Measurements from ENCODE around the gene DLAT. TPM values are rescaled to one million over a fixed set of nuclear protein-coding genes. Genes with fewer than 3 reads are reported as not detected.
"Not testable (repeated sequence)": the region's sequence is repeated elsewhere in the genome, so short reads cannot be mapped to it uniquely, and the experiment has no call there.

Gene DLAT
- total RNA-seq, 1 donor from 2014 or later = 59.2 TPM

DNA sequence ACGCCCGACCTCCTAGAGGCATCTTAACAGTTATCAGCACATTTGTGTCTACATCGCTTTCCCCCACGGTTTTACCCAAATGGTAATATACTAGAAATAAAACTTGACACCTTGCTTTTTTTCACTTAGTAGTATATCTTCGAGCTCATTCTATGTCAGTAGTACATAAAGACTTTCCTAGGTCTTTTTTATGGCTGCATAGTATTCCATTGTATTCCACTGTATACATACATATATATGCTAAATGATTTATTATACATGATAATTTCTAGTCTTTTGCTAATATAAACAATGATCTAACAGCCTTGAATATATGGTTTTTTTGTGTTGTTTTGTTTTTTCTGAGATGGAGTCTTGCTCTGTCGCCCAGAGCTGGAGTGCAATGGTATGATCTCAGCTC lies 34.8 kb upstream of the DLAT start:
- no peak for DNase-seq

GRCh38 chr11:111992206-111992855 lies 32.9 kb upstream of the DLAT start:
- H3K36me3 Mint-ChIP-seq (ENCODE audit: low read depth) = peaks cover 23% of the 10 kb centered on the region
- no peaks in the 10 kb centered on the region for H3K9me3 Mint-ChIP-seq
- no peak overlapping the region for H3K27ac Mint-ChIP-seq
- no peak overlapping the region for H3K4me3 Mint-ChIP-seq
- no peaks in the 10 kb centered on the region for H3K4me1 Mint-ChIP-seq
- DNase-seq = no peak
- no peaks in the 10 kb centered on the region for H3K27me3 Mint-ChIP-seq
- intact Hi-C loops (cut with micrococcal nuclease) = no loop called here

More for the DNA sequence above, 34.8 kb upstream of the DLAT start:
- H3K4me3 Mint-ChIP-seq = no peak overlapping the region
- H3K27me3 Mint-ChIP-seq = no peaks in the 10 kb centered on the region
- no peaks in the 10 kb centered on the region for H3K9me3 Mint-ChIP-seq
- no peaks in the 10 kb centered on the region for H3K4me1 Mint-ChIP-seq
- no peak overlapping the region for H3K27ac Mint-ChIP-seq
- intact Hi-C loops (cut with micrococcal nuclease) = no loop called here
- H3K36me3 Mint-ChIP-seq (ENCODE audit: low read depth) = peaks cover 33% of the 10 kb centered on the region

- DNase-seq = no peak
- no peaks in the 10 kb centered on the region for H3K9me3 Mint-ChIP-seq
- no peaks in the 10 kb centered on the region for H3K27me3 Mint-ChIP-seq
- H3K4me1 Mint-ChIP-seq = no peaks in the 10 kb centered on the region
- H3K27ac Mint-ChIP-seq = no peak overlapping the region
- no peak overlapping the region for H3K4me3 Mint-ChIP-seq
- intact Hi-C loops (cut with micrococcal nuclease) = no loop called here
- H3K36me3 Mint-ChIP-seq (ENCODE audit: low read depth) = peaks cover 27% of the 10 kb centered on the region
Measured at GRCh38 chr11:111996129-111996528, 29.1 kb upstream of the DLAT start.

DNA sequence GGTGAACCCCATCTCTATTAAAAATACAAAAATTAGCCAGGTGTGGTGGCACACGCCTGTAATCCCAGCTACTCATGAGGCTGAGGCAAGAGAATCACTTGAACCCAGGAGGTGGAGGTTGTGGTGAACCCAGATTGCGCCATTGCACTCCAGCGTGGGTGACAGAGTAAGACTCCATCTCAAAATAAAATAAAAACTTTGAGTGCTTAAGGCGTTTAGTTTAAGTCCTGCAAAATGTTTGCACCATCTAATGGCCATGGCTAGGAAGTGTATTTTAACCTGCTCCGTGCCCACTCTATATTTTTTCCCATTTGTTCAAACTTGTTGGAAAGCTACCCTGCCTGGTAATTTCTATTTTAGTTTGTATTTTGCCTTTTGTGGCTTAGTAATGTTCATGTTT lies 28.5 kb upstream of the DLAT start:
- H3K27ac Mint-ChIP-seq; intact Hi-C loops (cut with micrococcal nuclease); H3K27me3 Mint-ChIP-seq; DNase-seq; H3K9me3 Mint-ChIP-seq; H3K4me3 Mint-ChIP-seq; H3K4me1 Mint-ChIP-seq: not testable (repeated sequence)
- H3K36me3 Mint-ChIP-seq (ENCODE audit: low read depth) = peaks cover 30% of the 10 kb centered on the region

DNA sequence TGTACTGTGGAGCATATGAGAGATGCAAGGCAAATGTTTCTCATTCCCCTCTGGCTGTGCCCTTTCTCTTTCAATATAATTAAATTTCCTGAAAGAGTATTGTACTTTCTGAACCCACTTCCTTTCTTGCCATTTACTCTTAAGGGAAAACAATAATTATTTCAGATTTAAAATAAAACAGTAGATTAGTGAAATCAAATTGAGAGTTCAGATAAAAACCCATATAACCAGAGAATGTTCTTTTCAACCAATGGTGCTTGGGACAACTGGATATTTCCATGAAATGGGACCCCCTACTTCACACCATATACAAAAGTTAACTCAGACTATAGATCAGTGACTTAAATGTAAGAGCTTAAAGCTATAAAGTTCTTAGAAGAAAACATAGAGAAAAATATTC lies 26.1 kb upstream of the DLAT start:
- Mint-ChIP-seq H3K4me3 (no peak overlapping the region), H3K4me1 (no peaks in the 10 kb centered on the region), H3K27ac (no peak overlapping the region), H3K36me3 (ENCODE audit: low read depth) (peaks cover 24% of the 10 kb centered on the region), H3K27me3 (no peaks in the 10 kb centered on the region), H3K9me3 (no peaks in the 10 kb centered on the region)
- intact Hi-C loops (cut with micrococcal nuclease) = no loop called here
- DNase-seq = no peak

DNA sequence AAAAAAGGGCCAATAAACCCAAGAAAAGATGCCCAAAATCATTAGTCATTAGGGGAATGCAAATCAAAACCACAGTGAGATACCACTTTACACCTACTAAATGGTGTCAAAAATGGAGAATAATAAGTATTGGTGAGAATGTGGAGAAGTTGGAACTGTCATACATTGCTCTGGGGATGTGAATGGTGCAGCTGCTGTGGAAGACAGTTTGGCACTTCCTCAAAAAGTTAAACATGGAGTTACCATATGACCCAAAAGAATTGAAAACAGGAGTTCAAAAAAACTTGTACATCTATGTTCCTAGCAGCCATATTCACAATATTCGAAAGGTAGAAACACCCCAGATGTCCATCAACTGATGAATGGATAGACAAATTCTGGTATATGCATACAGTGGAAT lies 24.5 kb upstream of the DLAT start:
- Mint-ChIP-seq H3K4me3 (no peak overlapping the region), H3K27ac (no peak overlapping the region), H3K9me3 (no peaks in the 10 kb centered on the region), H3K4me1 (no peaks in the 10 kb centered on the region), H3K27me3 (no peaks in the 10 kb centered on the region), H3K36me3 (ENCODE audit: low read depth) (peaks cover 19% of the 10 kb centered on the region)
- no peak for DNase-seq
- intact Hi-C loops (cut with micrococcal nuclease) = no loop called here

DNA sequence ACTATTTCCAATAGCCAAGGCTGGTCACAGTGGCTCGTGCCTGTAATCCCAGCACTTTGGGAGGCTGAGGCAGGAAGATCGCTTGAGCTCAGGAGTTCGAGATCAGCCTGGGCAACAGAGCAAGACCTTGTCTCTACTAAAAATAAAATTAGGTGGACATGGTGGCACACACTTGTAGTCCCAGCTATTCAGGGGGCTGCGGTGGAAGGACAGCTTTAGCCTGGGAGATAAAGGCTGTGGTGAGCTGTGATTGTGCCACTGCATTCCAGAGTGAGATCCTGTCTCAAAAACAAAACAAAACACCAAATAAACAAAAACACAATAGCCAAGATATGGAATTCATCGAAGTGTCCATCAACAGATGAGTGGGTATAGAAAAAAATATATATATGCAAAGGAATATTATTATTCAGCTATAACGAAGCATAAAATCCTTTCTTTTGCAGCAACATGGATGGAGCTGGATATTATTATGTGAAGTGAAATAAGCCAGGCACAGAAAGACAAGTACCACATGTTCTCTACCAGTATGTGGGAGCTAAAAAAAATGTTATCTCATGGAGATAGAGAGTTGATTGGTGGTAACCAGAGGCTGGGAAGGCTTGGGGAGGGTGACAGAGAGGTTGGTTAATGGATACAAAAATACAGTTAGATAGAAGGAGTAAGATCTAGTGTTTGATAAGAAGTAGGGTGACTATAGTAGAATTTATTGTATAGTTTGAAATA lies 22.6 kb upstream of the DLAT start:
- Mint-ChIP-seq H3K36me3 (ENCODE audit: low read depth) (peaks cover 19% of the 10 kb centered on the region), H3K27me3 (no peaks in the 10 kb centered on the region), H3K9me3 (peaks cover 4% of the 10 kb centered on the region), H3K27ac (no peak overlapping the region), H3K4me3 (no peak overlapping the region), H3K4me1 (no peaks in the 10 kb centered on the region)
- DNase-seq = no peak
- intact Hi-C loops (cut with micrococcal nuclease) = no loop called here

GRCh38 chr11:112004389-112004788 lies 20.8 kb upstream of the DLAT start:
- intact Hi-C loops (cut with micrococcal nuclease) = no loop called here
- Mint-ChIP-seq H3K9me3 (peaks cover 10% of the 10 kb centered on the region), H3K4me1 (no peaks in the 10 kb centered on the region), H3K27ac (no peak overlapping the region), H3K4me3 (no peak overlapping the region), H3K27me3 (peaks cover 5% of the 10 kb centered on the region), H3K36me3 (ENCODE audit: low read depth) (peaks cover 12% of the 10 kb centered on the region)
- peak; percentile 60 for DNase-seq

GRCh38 chr11:112005422-112006094 lies 19.6 kb upstream of the DLAT start:
- peaks cover 15% of the 10 kb centered on the region for H3K9me3 Mint-ChIP-seq

DNA sequence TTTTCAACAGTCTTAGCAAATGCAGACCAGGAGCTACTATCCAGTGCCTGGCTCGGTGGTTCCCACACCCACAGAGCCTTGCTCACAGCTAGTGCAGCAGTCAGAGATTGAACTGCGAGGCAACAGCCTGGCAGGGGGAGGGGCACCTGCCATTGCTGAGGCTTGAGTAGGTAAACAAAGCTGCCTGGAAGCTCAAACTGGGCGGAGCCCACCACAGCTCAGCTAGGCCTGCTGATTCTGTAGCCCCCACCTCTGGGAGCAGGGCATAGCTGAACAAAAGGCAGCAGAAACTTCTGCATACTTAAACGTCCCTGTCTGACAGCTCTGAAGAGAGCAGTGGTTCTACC lies 19.1 kb upstream of the DLAT start:
- DNase-seq; H3K27ac Mint-ChIP-seq; H3K27me3 Mint-ChIP-seq; H3K4me1 Mint-ChIP-seq; H3K4me3 Mint-ChIP-seq; H3K36me3 Mint-ChIP-seq (ENCODE audit: low read depth); intact Hi-C loops (cut with micrococcal nuclease): not testable (repeated sequence)
- peaks cover 15% of the 10 kb centered on the region for H3K9me3 Mint-ChIP-seq

More at GRCh38 chr11:112005422-112006094, 19.6 kb upstream of the DLAT start:
- DNase-seq = no peak
- Mint-ChIP-seq H3K36me3 (ENCODE audit: low read depth) (peaks cover 8% of the 10 kb centered on the region), H3K27me3 (peaks cover 8% of the 10 kb centered on the region), H3K27ac (no peak overlapping the region), H3K4me1 (no peaks in the 10 kb centered on the region), H3K4me3 (no peak overlapping the region)
- intact Hi-C loops (cut with micrococcal nuclease) = no loop called here

GRCh38 chr11:112011451-112011850 lies 13.8 kb upstream of the DLAT start:
- DNase-seq; H3K27me3 Mint-ChIP-seq; H3K4me3 Mint-ChIP-seq; H3K27ac Mint-ChIP-seq; intact Hi-C loops (cut with micrococcal nuclease); H3K36me3 Mint-ChIP-seq (ENCODE audit: low read depth); H3K4me1 Mint-ChIP-seq: not testable (repeated sequence)
- peaks cover 15% of the 10 kb centered on the region for H3K9me3 Mint-ChIP-seq

DNA sequence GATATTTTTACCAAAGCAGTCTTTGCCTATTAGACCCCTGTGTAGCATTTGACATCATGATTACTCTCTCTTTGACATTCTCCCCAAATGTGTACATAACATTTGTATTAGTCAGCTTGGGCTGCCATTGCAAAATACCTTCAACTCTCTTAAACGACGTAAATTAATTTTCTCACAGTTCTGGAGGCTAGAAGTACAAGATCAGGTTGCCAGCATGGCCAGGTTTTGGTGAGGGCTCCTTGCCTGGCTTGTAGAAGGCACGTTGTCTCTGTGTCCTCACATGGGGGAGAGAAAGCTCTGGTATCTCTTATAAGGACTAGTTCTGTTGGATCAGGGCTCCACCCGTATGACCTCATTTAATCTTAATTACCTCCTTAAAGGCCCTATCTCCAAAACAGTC lies 12.3 kb upstream of the DLAT start:
- Mint-ChIP-seq H3K4me3 (no peak overlapping the region), H3K9me3 (peaks cover 11% of the 10 kb centered on the region), H3K27ac (no peak overlapping the region), H3K36me3 (ENCODE audit: low read depth) (no peaks in the 10 kb centered on the region), H3K4me1 (no peaks in the 10 kb centered on the region), H3K27me3 (peaks cover 8% of the 10 kb centered on the region)
- intact Hi-C loops (cut with micrococcal nuclease) = no loop called here
- DNase-seq = no peak

GRCh38 chr11:112013497-112014164 lies 11.6 kb upstream of the DLAT start:
- Mint-ChIP-seq H3K4me1 (no peaks in the 10 kb centered on the region), H3K4me3 (no peak overlapping the region), H3K27me3 (peaks cover 3% of the 10 kb centered on the region), H3K36me3 (ENCODE audit: low read depth) (peaks cover 4% of the 10 kb centered on the region), H3K27ac (no peak overlapping the region), H3K9me3 (peaks cover 7% of the 10 kb centered on the region)
- intact Hi-C loops (cut with micrococcal nuclease) = no loop called here
- DNase-seq = no peak

All from activated CD4-positive, alpha-beta T cell treated with anti-CD3 and anti-CD28 coated beads, Interleukin-2, amount 10 ng/mL, durations not matched to agents 24 days and 14 days (primary cell).